SK-N-MC (cell line): Measurements from ENCODE around the gene MRTFA.

ENCODE experiments used
- EZH2 ChIP-seq: fragments of 200-600 bp; sonication (generic); IDR thresholded peaks from one replicate; pipeline ENCODE4 v1.6.1; 2017; ENCODE audit warnings: antibody characterized with exemption
- POLR2AphosphoS5 ChIP-seq: IDR thresholded peaks from 2 replicates; pipeline ENCODE4 v1.6.1; 2012; ENCODE audit warnings: mild to moderate bottlenecking, low read depth, low read length, borderline replicate concordance

GRCh38 chr22:40560551-40560950, 76.0 kb downstream of the MRTFA start:
- TF ChIP-seq POLR2AphosphoS5 (no peak), EZH2 (no peak)
